Adrenal gland (tissue), 12 donors: ENCODE results near the gene PRSS50. TPM values are rescaled to one million over a fixed set of nuclear protein-coding genes. Genes with fewer than 3 reads are reported as not detected.

Experiments
- DNase-seq, 7 donors: peaks; one replicate each; pipeline ENCODE4 v3.0.0-alpha.2; 2019 to 2020
- H3K27ac ChIP-seq, 5 donors: fragments of 200-600 bp; sonication (generic) in 4 of 5; 1 replicate in 3 of 5; 2 replicates in 2 of 5; pipeline versions ENCODE4 v1.5.1 to v1.8.0; 2016 to 2020; ENCODE audit warnings: mild to moderate bottlenecking in 1 of 5
- H3K27me3 ChIP-seq: fragments of 200-600 bp; 2 replicates; pipeline ENCODE4 v1.8.0; 2021
- H3K36me3 ChIP-seq, 2 donors: fragments of 200-600 bp; replicated peaks in 1 of 2; 1 replicate in 1 of 2; 2 replicates in 1 of 2; pipeline versions ENCODE4 v1.5.1 to v1.8.0; 2018 to 2022
- H3K4me1 ChIP-seq, 2 donors: fragments of 200-600 bp; replicated peaks in 1 of 2; 1 replicate in 1 of 2; 2 replicates in 1 of 2; pipeline versions ENCODE4 v1.5.1 to v1.8.0; 2018 to 2021
- H3K4me3 ChIP-seq, 4 donors: fragments of 200-600 bp; sonication (generic) in 3 of 4; one replicate each; pipeline ENCODE4 v1.5.1; 2016 to 2018
- H3K9me3 ChIP-seq, 3 donors: fragments of 200-600 bp; sonication (generic) in 1 of 3; replicated peaks in 1 of 3; 1 replicate in 2 of 3; 2 replicates in 1 of 3; pipeline versions ENCODE4 v1.5.1 to v1.8.0; 2016 to 2021
- POLR2A ChIP-seq, 2 donors: fragments of 450-650 bp; IDR thresholded peaks; one replicate each; pipeline ENCODE4 v1.6.1; 2017; ENCODE audit warnings: antibody characterized with exemption in 2 of 2, mild to moderate bottlenecking in 2 of 2, moderate library complexity in 1 of 2
- WGBS, 4 donors: extraction: QIAGEN DNeasy Blood & Tissue Kit in 2 of 4; methylation state at CpG; one replicate each; pipeline versions ENCODE4 v1.1.5 to v1.1.7; 2013 to 2017; 5-methylcytosine and 5-hydroxymethylcytosine counted together
- intact Hi-C, 2 donors: fragments of 100-400 bp; cut with DNase I; formaldehyde crosslinking; loops; one replicate each; pipeline versions ENCODE4 v1.14.1 to v1.15.0; 2022 to 2023
- polyA plus RNA-seq, 3 donors: library from polyadenylated mRNA; stranded (reverse); fragments of 200-250 nt in 2 of 3; fragments of 350-450 nt in 1 of 3; fragmentation: Illumina TruSeq in 1 of 3; extraction: RNeasy Lipid Tissue Mini Kit (QIAGEN cat#74804) in 1 of 3; gene quantifications; one replicate each; pipeline ENCODE4 v1.2.3, GENCODE V29; 2013 to 2014
- total RNA-seq, 9 donors: library from RNA; depleted of rRNA in 4 of 9; stranded (reverse); fragments of >200 nt in 4 of 9; fragments of 120-200 nt in 1 of 9; fragmentation: NEBNext Ultra II Directional in 1 of 9; extraction: Animal tissue kit (Norgen Biotek cat#: 25700) in 1 of 9; gene quantifications; one replicate each; pipeline versions ENCODE4 v1.1.0 to v1.2.4, GENCODE V29; 2013 to 2023
- TF ChIP-seq, protein P1 (sequence below), 6 experiments: fragments of 450-650 bp in 4 of 6; fragments of 200-600 bp in 2 of 6; sonication (generic) in 1 of 6; IDR thresholded peaks; 1 replicate in 5 of 6; 2 replicates in 1 of 6; pipeline versions ENCODE4 v1.5.1 to v1.8.0; 2016 to 2021; ENCODE audit warnings: antibody characterized with exemption in 6 of 6, mild to moderate bottlenecking in 2 of 6, moderate library complexity in 1 of 6
- donor health status: healthy with polysubstance abuse.
- donor health status: Bipolar disorder and iron deficiency.
- donor health status: DM: yes; HTN: yes; CAD: no.
- donor health status: DM: no; HTN: no; CAD: no.
- donor health status: DM: no; HTN: no; CAD: no.
- donor health status: DM: yes; HTN: yes; CAD: no.

The PRSS50 gene
- total and polyA plus RNA-seq, 12 donors: 0.07 to 1.9 (median 0.18) TPM; not detected in 4

DNA sequence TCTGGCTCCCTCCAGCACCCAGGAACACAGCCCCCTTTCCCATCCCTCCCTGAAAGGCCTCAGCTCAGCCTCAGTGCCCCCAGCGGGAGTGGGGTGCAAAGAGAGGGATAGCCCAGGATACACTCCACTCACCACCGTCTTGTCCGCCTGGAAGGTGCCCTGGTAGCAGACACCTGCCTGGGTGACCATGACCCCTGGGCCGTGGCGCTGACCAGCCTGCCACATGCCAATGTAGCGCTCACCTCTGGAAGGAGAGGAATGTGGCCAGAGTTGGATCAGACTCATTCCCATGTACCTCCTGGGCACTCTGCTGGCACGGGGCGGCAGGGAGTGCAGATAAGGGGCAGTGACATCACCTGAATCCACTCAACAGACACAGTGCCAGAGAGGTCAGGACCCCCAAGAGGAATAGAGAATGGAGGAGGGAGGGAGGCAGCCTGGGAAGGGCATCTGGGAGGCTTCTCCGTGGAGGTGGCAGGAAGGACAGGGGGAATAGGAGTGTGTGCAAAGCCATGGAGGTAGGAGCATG lies 37.3 kb downstream of the PRSS50 start:
- no peak for TF ChIP-seq POLR2A (IDR thresholded peaks at IDR 0.05)
- TF ChIP-seq, protein P1, sequence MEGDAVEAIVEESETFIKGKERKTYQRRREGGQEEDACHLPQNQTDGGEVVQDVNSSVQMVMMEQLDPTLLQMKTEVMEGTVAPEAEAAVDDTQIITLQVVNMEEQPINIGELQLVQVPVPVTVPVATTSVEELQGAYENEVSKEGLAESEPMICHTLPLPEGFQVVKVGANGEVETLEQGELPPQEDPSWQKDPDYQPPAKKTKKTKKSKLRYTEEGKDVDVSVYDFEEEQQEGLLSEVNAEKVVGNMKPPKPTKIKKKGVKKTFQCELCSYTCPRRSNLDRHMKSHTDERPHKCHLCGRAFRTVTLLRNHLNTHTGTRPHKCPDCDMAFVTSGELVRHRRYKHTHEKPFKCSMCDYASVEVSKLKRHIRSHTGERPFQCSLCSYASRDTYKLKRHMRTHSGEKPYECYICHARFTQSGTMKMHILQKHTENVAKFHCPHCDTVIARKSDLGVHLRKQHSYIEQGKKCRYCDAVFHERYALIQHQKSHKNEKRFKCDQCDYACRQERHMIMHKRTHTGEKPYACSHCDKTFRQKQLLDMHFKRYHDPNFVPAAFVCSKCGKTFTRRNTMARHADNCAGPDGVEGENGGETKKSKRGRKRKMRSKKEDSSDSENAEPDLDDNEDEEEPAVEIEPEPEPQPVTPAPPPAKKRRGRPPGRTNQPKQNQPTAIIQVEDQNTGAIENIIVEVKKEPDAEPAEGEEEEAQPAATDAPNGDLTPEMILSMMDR (IDR thresholded peaks at IDR 0.05): no peak

DNA sequence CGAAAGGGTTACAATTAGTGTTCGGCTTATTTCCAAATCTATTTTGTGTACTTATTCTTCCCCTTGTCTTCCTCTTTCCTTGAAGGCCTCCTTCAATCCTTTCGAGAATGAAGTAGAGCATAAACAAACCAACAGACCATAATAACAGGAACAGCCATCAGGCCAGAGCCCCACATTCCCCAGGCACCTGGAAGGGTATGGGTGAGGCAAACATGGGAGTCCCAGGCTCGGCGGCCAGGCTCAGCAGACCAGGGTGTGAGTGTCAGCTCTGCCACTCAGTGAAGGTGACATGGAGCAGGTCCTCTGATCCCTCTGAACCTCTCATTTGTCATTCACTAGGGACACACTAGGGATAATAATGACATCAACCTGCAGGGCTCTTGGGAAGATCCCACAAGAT lies 38.0 kb downstream of the PRSS50 start:
- no peaks in the 10 kb centered on the region for H3K27me3 ChIP-seq
- 89 to 95% (median 91%) methylated on average over 5 of the region's 5 CpGs for WGBS, 4 donors
- no peak for DNase-seq
- no peaks in the 10 kb centered on the region for H3K9me3 ChIP-seq
- H3K27ac ChIP-seq: no peak overlapping the region
- TF ChIP-seq, protein P1 (IDR thresholded peaks at IDR 0.05): no peak
- TF ChIP-seq POLR2A (IDR thresholded peaks at IDR 0.05): no peak
- H3K4me1 ChIP-seq: no peaks in the 10 kb centered on the region
- H3K4me3 ChIP-seq: no peak overlapping the region
- no peaks in the 10 kb centered on the region for H3K36me3 ChIP-seq
- intact Hi-C loops: no loop called here

More for the DNA sequence above, 37.3 kb downstream of the PRSS50 start:
- Histone ChIP-seq H3K4me1 (no peaks in the 10 kb centered on the region), H3K27ac (no peak overlapping the region), H3K27me3 (no peaks in the 10 kb centered on the region), H3K4me3 (no peak overlapping the region), H3K36me3 (no peaks in the 10 kb centered on the region), H3K9me3 (no peaks in the 10 kb centered on the region)
- 84 to 98% (median 87%) methylated on average over 6 to 9 of the region's 9 CpGs for WGBS, 4 donors
- intact Hi-C loops: no loop called here
- DNase-seq: no peak

DNA sequence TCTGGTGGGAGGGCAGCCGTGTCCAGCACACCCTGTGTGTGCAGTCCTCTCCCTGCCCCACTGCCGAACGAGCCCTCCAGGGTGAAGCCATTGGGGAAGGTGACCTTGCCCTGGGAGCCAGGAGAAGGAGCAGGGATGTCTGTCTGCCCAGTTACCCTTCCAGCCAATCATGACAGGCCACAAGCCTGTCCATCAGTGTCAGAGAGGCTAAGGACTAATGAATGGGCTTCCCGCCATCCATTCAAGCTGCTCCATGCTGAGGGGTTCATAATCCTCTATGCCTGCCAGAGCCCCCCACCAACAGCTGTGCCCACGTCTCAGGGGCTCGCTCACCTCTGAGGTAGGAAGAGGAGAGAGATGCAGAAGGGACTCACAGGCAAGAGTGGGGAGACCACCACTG lies 39.4 kb downstream of the PRSS50 start:
- DNase-seq: no peak
- no peaks in the 10 kb centered on the region for H3K27me3 ChIP-seq
- no peak overlapping the region for H3K27ac ChIP-seq
- 89 to 96% (median 93%) methylated on average over 3 to 6 of the region's 6 CpGs for WGBS, 4 donors
- no peaks in the 10 kb centered on the region for H3K9me3 ChIP-seq
- TF ChIP-seq POLR2A (IDR thresholded peaks at IDR 0.05): no peak
- TF ChIP-seq, protein P1 (IDR thresholded peaks at IDR 0.05): no peak
- H3K36me3 ChIP-seq: no peaks in the 10 kb centered on the region
- intact Hi-C loops: no loop called here
- H3K4me3 ChIP-seq: no peak overlapping the region
- H3K4me1 ChIP-seq: no peaks in the 10 kb centered on the region

DNA sequence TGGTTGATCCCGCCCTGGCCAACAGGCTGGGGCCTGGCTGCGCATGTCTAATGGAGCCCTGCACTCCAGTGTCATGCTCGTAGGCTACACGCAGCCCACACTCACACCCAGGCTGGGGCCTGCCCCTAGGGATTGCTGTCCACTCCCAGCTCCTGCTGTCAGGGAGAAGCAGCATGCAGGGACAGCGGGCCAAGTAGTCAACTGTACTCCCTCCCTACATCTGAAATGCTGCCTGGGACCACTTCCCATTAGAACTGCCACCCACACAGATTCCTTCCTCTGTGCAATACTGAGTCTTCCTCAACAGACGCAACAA lies 40.3 kb downstream of the PRSS50 start:
- no peaks in the 10 kb centered on the region for H3K9me3 ChIP-seq
- DNase-seq: peak in 5 of 7 donors; percentile 36 to 63 (median 44)
- TF ChIP-seq, protein P1 (IDR thresholded peaks at IDR 0.05): no peak
- TF ChIP-seq POLR2A (IDR thresholded peaks at IDR 0.05): no peak
- H3K4me3 ChIP-seq: no peak overlapping the region
- no peaks in the 10 kb centered on the region for H3K27me3 ChIP-seq
- no peaks in the 10 kb centered on the region for H3K4me1 ChIP-seq
- 64 to 75% (median 68%) methylated on average over 2 to 6 of the region's 6 CpGs for WGBS, 4 donors
- intact Hi-C loops: no loop called here
- H3K36me3 ChIP-seq: no peaks in the 10 kb centered on the region
- peak overlapping the region in 1 of 5 donors; percentile 40 for H3K27ac ChIP-seq
